Skeletal muscle tissue (tissue), 4 donors: Measurements from ENCODE around the gene ICE2. TPM values are rescaled to one million over a fixed set of nuclear protein-coding genes. Genes with fewer than 3 reads are reported as not detected.
A peak's percentile ranks its signal among the peaks of the same experiment; 100 is the strongest.

Experiments used
- H3K27ac ChIP-seq: one replicate; pipeline ENCODE4 v1.7.0; 2013; ENCODE audit warnings: mild to moderate bottlenecking, low read depth, low read length, inconsistent platforms
- H3K27me3 ChIP-seq, 3 donors: one replicate each; pipeline ENCODE4 v1.7.0; 2013; ENCODE audit warnings: low read length in 3 of 3; ENCODE audit not compliant: control insufficient read depth in 3 of 3, insufficient read depth in 3 of 3
- H3K36me3 ChIP-seq, 3 donors: one replicate each; pipeline ENCODE4 v1.7.0; 2013; ENCODE audit warnings: low read length in 3 of 3; ENCODE audit not compliant: control insufficient read depth in 3 of 3, insufficient read depth in 3 of 3
- H3K4me1 ChIP-seq, 3 donors: one replicate each; pipeline ENCODE4 v1.7.0; 2013; ENCODE audit warnings: low read length in 3 of 3, mild to moderate bottlenecking in 3 of 3; ENCODE audit not compliant: control insufficient read depth in 3 of 3, insufficient read depth in 3 of 3
- H3K4me3 ChIP-seq, 3 donors: one replicate each; pipeline ENCODE4 v1.7.0; 2013; ENCODE audit warnings: low read length in 3 of 3
- H3K9ac ChIP-seq, 3 donors: one replicate each; pipeline ENCODE4 v1.7.0; 2013; ENCODE audit warnings: low read length in 3 of 3, mild to moderate bottlenecking in 3 of 3, moderate library complexity in 2 of 3, low read depth in 1 of 3
- H3K9me3 ChIP-seq, 3 donors: one replicate each; pipeline ENCODE4 v1.7.0; 2013; ENCODE audit warnings: low read length in 3 of 3; ENCODE audit not compliant: control insufficient read depth in 3 of 3
- total RNA-seq: library from RNA; depleted of rRNA; stranded (reverse); fragments of >200 nt; gene quantifications from one replicate; pipeline ENCODE4 v1.2.3, GENCODE V29; 2014
- donor health status: Osteomylitis.

The ICE2 gene
- total RNA-seq, 1 donor from 2014 or later: 34.4 TPM

- peak overlapping the region; percentile 39 for H3K27ac ChIP-seq
- H3K27me3 ChIP-seq: no peaks in the 10 kb centered on the region
- peaks cover 0 to 12% (median 10%) of the 10 kb centered on the region in 3 donors for H3K36me3 ChIP-seq
- no peak overlapping the region for H3K9ac ChIP-seq
- peaks cover 0 to 3% (median 0%) of the 10 kb centered on the region in 3 donors for H3K4me1 ChIP-seq
- H3K4me3 ChIP-seq: peak overlapping the region in 1 of 3 donors; percentile 34
- no peaks in the 10 kb centered on the region for H3K9me3 ChIP-seq
Observed at GRCh38 chr15:60426870-60427508, 52.0 kb downstream of the ICE2 start.

GRCh38 chr15:60425461-60425860 lies 53.5 kb downstream of the ICE2 start:
- H3K9me3 ChIP-seq: no peaks in the 10 kb centered on the region
- no peaks in the 10 kb centered on the region for H3K27me3 ChIP-seq
- no peak overlapping the region for H3K27ac ChIP-seq

GRCh38 chr15:60424006-60424405 lies 54.9 kb downstream of the ICE2 start:
- Histone ChIP-seq H3K27ac (no peak overlapping the region), H3K4me1 (peaks cover 0 to 3% (median 0%) of the 10 kb centered on the region in 3 donors), H3K9me3 (no peaks in the 10 kb centered on the region), H3K9ac (no peak overlapping the region), H3K27me3 (no peaks in the 10 kb centered on the region), H3K4me3 (no peak overlapping the region), H3K36me3 (peaks cover 0 to 4% (median 0%) of the 10 kb centered on the region in 3 donors)

More at GRCh38 chr15:60425461-60425860, 53.5 kb downstream of the ICE2 start:
- H3K4me1 ChIP-seq: peaks cover 0 to 3% (median 0%) of the 10 kb centered on the region in 3 donors
- H3K4me3 ChIP-seq: no peak overlapping the region
- no peak overlapping the region for H3K9ac ChIP-seq
- peaks cover 0 to 6% (median 5%) of the 10 kb centered on the region in 3 donors for H3K36me3 ChIP-seq

- Histone ChIP-seq H3K4me3 (no peak overlapping the region), H3K36me3 (peaks cover 0 to 4% (median 0%) of the 10 kb centered on the region in 3 donors), H3K27me3 (no peaks in the 10 kb centered on the region), H3K27ac (no peak overlapping the region), H3K9ac (no peak overlapping the region), H3K9me3 (no peaks in the 10 kb centered on the region), H3K4me1 (peaks cover 0 to 3% (median 0%) of the 10 kb centered on the region in 3 donors)
Observed at GRCh38 chr15:60423537-60423936, 55.4 kb downstream of the ICE2 start.

GRCh38 chr15:60421544-60421943 lies 57.4 kb downstream of the ICE2 start:
- no peaks in the 10 kb centered on the region for H3K27me3 ChIP-seq
- no peak overlapping the region for H3K4me3 ChIP-seq
- no peak overlapping the region for H3K27ac ChIP-seq
- no peaks in the 10 kb centered on the region for H3K4me1 ChIP-seq
- no peaks in the 10 kb centered on the region for H3K9me3 ChIP-seq
- H3K9ac ChIP-seq: no peak overlapping the region
- no peaks in the 10 kb centered on the region for H3K36me3 ChIP-seq

- H3K27me3 ChIP-seq: no peaks in the 10 kb centered on the region
- H3K4me1 ChIP-seq: no peaks in the 10 kb centered on the region
- no peak overlapping the region for H3K27ac ChIP-seq
- no peak overlapping the region for H3K4me3 ChIP-seq
- no peaks in the 10 kb centered on the region for H3K36me3 ChIP-seq
- no peaks in the 10 kb centered on the region for H3K9me3 ChIP-seq
- no peak overlapping the region for H3K9ac ChIP-seq
Observed at GRCh38 chr15:60420203-60420716, 58.7 kb downstream of the ICE2 start.

GRCh38 chr15:60419753-60420152 lies 59.2 kb downstream of the ICE2 start:
- Histone ChIP-seq H3K4me1 (no peaks in the 10 kb centered on the region), H3K9ac (no peak overlapping the region), H3K27me3 (no peaks in the 10 kb centered on the region), H3K36me3 (no peaks in the 10 kb centered on the region), H3K27ac (no peak overlapping the region), H3K9me3 (no peaks in the 10 kb centered on the region), H3K4me3 (no peak overlapping the region)

GRCh38 chr15:60418096-60418495 lies 60.8 kb downstream of the ICE2 start:
- Histone ChIP-seq H3K4me3 (no peak overlapping the region), H3K27ac (no peak overlapping the region), H3K27me3 (no peaks in the 10 kb centered on the region), H3K36me3 (no peaks in the 10 kb centered on the region), H3K9ac (no peak overlapping the region), H3K9me3 (no peaks in the 10 kb centered on the region), H3K4me1 (peaks cover 0 to 7% (median 4%) of the 10 kb centered on the region in 3 donors)

GRCh38 chr15:60417112-60417511 lies 61.8 kb downstream of the ICE2 start:
- no peaks in the 10 kb centered on the region for H3K36me3 ChIP-seq
- H3K27me3 ChIP-seq: no peaks in the 10 kb centered on the region
- no peak overlapping the region for H3K9ac ChIP-seq
- H3K9me3 ChIP-seq: no peaks in the 10 kb centered on the region
- H3K27ac ChIP-seq: no peak overlapping the region
- H3K4me3 ChIP-seq: no peak overlapping the region
- peaks cover 0 to 7% (median 4%) of the 10 kb centered on the region in 3 donors for H3K4me1 ChIP-seq

GRCh38 chr15:60416484-60416883 lies 62.5 kb downstream of the ICE2 start:
- Histone ChIP-seq H3K4me3 (no peak overlapping the region), H3K4me1 (peaks cover 0 to 7% (median 4%) of the 10 kb centered on the region in 3 donors), H3K9ac (no peak overlapping the region), H3K27me3 (no peaks in the 10 kb centered on the region), H3K9me3 (no peaks in the 10 kb centered on the region), H3K36me3 (no peaks in the 10 kb centered on the region), H3K27ac (no peak overlapping the region)
